OCI-LY1 (cell line): Measurements from ENCODE around the gene ANKRD2.

Source experiments
- EZH2 ChIP-seq: fragments of 200-600 bp; sonication (generic), shearing (Covaris generic); IDR thresholded peaks from 2 replicates; pipeline ENCODE4 v1.8.0; 2017; ENCODE audit warnings: borderline replicate concordance, mixed run types, mild to moderate bottlenecking, antibody characterized with exemption, low read length, moderate library complexity, mixed read lengths
- TF ChIP-seq, protein P1 (sequence below): fragments of 200-600 bp; sonication (generic), shearing (Covaris generic); IDR thresholded peaks from 2 replicates; pipeline ENCODE4 v1.5.1; 2017; ENCODE audit warnings: mild to moderate bottlenecking, antibody characterized with exemption, low read length, moderate library complexity, mixed read lengths

DNA sequence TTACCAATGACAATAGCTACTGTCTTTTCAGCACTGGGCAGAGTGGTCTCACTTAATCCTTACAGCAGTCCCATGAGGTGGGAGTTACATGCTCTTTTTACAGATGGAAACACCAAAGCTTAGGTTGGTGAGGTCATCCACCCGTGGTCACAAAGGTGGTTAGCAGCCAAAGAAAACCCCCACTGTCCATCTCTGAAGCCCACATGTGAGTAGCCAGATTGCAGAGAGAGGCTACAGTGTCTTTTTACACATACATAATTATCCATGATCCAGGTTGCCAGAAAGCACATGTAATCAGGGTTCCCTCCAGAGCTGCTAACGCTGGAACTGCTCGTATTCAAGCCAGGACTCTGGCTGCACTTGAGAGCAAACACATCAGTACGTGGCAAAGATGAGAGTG lies 24.6 kb upstream of the ANKRD2 start:
- TF ChIP-seq, protein P1, sequence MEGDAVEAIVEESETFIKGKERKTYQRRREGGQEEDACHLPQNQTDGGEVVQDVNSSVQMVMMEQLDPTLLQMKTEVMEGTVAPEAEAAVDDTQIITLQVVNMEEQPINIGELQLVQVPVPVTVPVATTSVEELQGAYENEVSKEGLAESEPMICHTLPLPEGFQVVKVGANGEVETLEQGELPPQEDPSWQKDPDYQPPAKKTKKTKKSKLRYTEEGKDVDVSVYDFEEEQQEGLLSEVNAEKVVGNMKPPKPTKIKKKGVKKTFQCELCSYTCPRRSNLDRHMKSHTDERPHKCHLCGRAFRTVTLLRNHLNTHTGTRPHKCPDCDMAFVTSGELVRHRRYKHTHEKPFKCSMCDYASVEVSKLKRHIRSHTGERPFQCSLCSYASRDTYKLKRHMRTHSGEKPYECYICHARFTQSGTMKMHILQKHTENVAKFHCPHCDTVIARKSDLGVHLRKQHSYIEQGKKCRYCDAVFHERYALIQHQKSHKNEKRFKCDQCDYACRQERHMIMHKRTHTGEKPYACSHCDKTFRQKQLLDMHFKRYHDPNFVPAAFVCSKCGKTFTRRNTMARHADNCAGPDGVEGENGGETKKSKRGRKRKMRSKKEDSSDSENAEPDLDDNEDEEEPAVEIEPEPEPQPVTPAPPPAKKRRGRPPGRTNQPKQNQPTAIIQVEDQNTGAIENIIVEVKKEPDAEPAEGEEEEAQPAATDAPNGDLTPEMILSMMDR, result no peak
- no peak for TF ChIP-seq EZH2
